HG02884 (cell line): ENCODE data around the gene MMP25.
"Not testable (repeated sequence)": the region's sequence is repeated elsewhere in the genome, so short reads cannot be mapped to it uniquely, and the experiment has no call there.

Experiments
- ATAC-seq: cut with Tn5 transposase; IDR thresholded peaks from one replicate; pipeline ENCODE4 v1.9.1; 2021; ENCODE audit warnings: mild to moderate bottlenecking, moderate library complexity; ENCODE audit not compliant: unreplicated experiment

The MMP25 gene

GRCh38 chr16:3028716-3029319 lies 17.5 kb upstream of the MMP25 start:
- ATAC-seq, result no peak

GRCh38 chr16:3029491-3030221 lies 16.7 kb upstream of the MMP25 start:
- no peak for ATAC-seq

GRCh38 chr16:3030222-3031212 lies 15.8 kb upstream of the MMP25 start:
- no peak for ATAC-seq

GRCh38 chr16:3032624-3033023 lies 13.7 kb upstream of the MMP25 start:
- no peak for ATAC-seq

- no peak for ATAC-seq
Measured at GRCh38 chr16:3035289-3035971, 10.9 kb upstream of the MMP25 start.

GRCh38 chr16:3035972-3036725 lies 10.2 kb upstream of the MMP25 start:
- no peak for ATAC-seq

- ATAC-seq, result no peak
Measured at GRCh38 chr16:3036726-3037315, 9.5 kb upstream of the MMP25 start, which contains the start of gene BICDL2. Gene BICDL2 (minus strand): TSS chr16:3036944. CDS start chr16:3035496, 1,448 bp downstream.

GRCh38 chr16:3038256-3038655 lies 8.1 kb upstream of the MMP25 start:
- no peak for ATAC-seq

GRCh38 chr16:3038896-3039295 lies 7.5 kb upstream of the MMP25 start:
- ATAC-seq, result no peak

GRCh38 chr16:3042376-3042775 lies 4.0 kb upstream of the MMP25 start:
- no peak for ATAC-seq

GRCh38 chr16:3044708-3045107 lies 1.7 kb upstream of the MMP25 start:
- ATAC-seq, result no peak

- ATAC-seq, result no peak
Measured at GRCh38 chr16:3046641-3047386, 453 bp downstream of the MMP25 start.

- no peak for ATAC-seq
Measured at GRCh38 chr16:3047387-3047720, 993 bp downstream of the MMP25 start.

- no peak for ATAC-seq
Measured at GRCh38 chr16:3049921-3050481, 3.6 kb downstream of the MMP25 start.

- no peak for ATAC-seq
Measured at GRCh38 chr16:3050487-3050886, 4.1 kb downstream of the MMP25 start.

GRCh38 chr16:3051009-3051408 lies 4.6 kb downstream of the MMP25 start:
- ATAC-seq, result no peak

GRCh38 chr16:3051494-3051893 lies 5.1 kb downstream of the MMP25 start:
- no peak for ATAC-seq

GRCh38 chr16:3052571-3053329 lies 6.4 kb downstream of the MMP25 start:
- ATAC-seq, result not testable (repeated sequence)
